ENCODE data around the gene SAE1.

SAE1 gene

GRCh38 chr19:47225746-47226425, 95.3 kb downstream of the SAE1 start:
- peak; percentile 96 for DNase-seq

- peak; percentile 61 for DNase-seq
Measured at GRCh38 chr19:47226426-47227351, 96.1 kb downstream of the SAE1 start.

- DNase-seq = peak; percentile 83
Measured at GRCh38 chr19:47227352-47228167, 96.9 kb downstream of the SAE1 start.

- peak; percentile 51 for DNase-seq
Measured at GRCh38 chr19:47228168-47228936, 97.7 kb downstream of the SAE1 start.

- peak; percentile 58 for DNase-seq
Measured at GRCh38 chr19:47228937-47229675, 98.5 kb downstream of the SAE1 start.

GRCh38 chr19:47229676-47230053, 99.0 kb downstream of the SAE1 start:
- DNase-seq = peak; percentile 49

GRCh38 chr19:47230054-47230920, 99.7 kb downstream of the SAE1 start:
- peak; percentile 64 for DNase-seq

GRCh38 chr19:47230921-47231214, 100.2 kb downstream of the SAE1 start, which contains the start of gene BBC3:
TSS of gene BBC3 (minus strand) at chr19:47231199. CDS start at chr19:47228431, 2,768 bp downstream.
- DNase-seq = no peak

- peak; percentile 84 for DNase-seq
Measured at GRCh38 chr19:47231215-47232054, 100.8 kb downstream of the SAE1 start.

GRCh38 chr19:47232422-47233211, 102.0 kb downstream of the SAE1 start:
- DNase-seq = peak; percentile 19

- DNase-seq = no peak
Measured at GRCh38 chr19:47236072-47236675, 105.5 kb downstream of the SAE1 start.

GRCh38 chr19:47239152-47239551, 108.5 kb downstream of the SAE1 start:
- peak; percentile 42 for DNase-seq

- peak; percentile 84 for DNase-seq
Measured at GRCh38 chr19:47239610-47240296, 109.1 kb downstream of the SAE1 start.

- DNase-seq = no peak
Measured at GRCh38 chr19:47240556-47240955, 109.9 kb downstream of the SAE1 start.

- DNase-seq = peak; percentile 70
Measured at GRCh38 chr19:47240996-47241918, 110.6 kb downstream of the SAE1 start.

- peak; percentile 17 for DNase-seq
Measured at GRCh38 chr19:47241919-47242577, 111.4 kb downstream of the SAE1 start.
